Suppressor macrophage treated with lipopolysaccharide for 1 hour (primary cell): ENCODE data around the gene C14orf180.
A peak's percentile ranks its signal among the peaks of the same experiment; 100 is the strongest.

Experiments
- DNase-seq, 3 donors: peaks; one replicate each; pipeline ENCODE4 v3.0.0-alpha.2; 2020 to 2022

C14orf180 gene

DNA sequence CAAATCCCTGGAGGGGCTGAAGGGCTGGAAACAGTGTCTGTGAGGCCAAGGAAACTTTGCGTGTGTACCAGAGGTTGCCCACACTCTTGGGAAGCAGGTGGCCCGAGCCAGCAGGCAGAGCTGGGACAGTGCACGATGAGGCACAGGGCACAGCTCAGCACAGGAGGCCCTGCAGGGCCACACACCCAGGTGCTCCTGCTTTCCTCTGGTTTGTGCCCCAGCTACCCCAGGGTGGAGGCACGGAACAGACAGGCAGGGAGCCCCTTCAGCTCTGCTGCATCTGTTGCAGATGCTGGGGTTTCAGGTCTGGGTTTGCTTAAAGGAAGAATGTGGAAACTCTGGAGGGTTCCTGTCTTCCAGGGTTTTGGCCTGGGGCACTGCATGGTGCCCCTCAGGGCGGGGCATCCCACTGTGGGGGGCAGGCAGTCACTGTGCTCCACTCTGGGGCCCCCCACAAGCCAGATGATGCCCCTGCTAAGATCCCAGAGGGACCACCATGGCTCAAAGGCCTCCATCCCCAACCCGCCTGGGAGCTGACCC lies 16.4 kb downstream of the C14orf180 start:
- no peak for DNase-seq

DNA sequence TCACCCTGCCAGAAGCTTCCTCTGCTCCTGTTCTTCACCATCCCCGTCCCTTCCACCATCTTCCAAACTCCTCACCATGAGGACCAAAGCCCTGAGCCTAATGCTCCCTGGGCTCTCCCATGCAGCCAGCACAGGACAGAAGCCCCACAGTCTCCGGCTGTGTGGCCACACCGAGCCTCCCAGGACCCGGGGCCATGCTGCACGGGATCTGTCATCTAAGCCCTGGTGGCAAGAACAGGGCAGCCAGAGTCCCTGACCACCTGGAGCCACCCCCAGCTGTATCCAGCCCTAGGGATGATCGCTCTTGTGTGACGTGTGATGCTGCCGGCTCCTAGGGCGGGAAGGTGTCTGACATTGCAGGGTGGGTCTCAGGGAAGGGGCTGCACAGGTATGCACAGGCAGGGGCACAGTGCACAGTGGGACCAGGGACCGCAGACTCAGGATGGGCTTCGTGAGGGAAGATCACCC lies 16.9 kb downstream of the C14orf180 start:
- DNase-seq: no peak

- DNase-seq: no peak
Measured at GRCh38 chr14:104596927-104597351, 17.4 kb downstream of the C14orf180 start.

GRCh38 chr14:104597576-104597975 lies 18.0 kb downstream of the C14orf180 start:
- no peak for DNase-seq

DNA sequence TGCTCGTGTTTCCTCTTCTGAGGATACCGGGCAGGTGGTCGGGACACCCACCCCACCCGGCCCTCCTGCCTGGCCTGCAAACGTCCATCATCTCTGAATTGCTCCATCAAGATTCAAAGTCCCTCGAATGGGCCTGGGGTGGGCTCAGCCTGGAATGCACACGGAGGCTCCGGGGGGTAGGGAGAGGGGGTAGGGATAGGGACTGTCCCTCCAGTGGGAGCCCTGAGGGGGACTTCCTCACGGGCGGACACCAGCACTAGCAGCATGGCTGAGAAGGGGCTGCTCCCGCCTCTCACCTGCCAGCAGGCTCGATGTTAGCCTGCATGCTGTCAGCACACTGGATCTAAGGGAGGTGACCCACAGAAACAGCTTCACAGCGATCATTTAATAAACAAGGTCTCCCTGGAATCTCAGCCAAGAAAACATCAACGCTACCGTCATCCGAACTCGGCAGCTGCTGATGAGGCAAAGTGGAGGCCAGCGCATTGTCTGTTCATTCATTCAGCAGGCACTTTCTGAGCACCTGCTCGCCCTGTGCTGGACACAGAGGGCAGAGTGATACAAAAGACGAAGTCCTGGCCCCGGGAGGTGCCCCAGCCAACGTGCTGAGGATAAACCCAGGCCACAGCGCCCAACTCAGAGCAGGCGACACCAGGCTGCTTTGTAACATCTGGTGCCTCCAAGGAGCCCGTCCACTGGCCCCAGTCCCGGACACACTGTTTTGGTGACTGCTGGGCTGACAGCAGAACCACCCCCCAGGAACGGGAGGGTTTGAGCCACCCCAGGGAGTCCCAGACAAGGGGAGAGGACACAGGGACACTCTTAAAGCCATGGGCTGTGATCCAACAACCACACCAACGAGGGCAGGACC lies 18.7 kb downstream of the C14orf180 start:
- no peak for DNase-seq

DNA sequence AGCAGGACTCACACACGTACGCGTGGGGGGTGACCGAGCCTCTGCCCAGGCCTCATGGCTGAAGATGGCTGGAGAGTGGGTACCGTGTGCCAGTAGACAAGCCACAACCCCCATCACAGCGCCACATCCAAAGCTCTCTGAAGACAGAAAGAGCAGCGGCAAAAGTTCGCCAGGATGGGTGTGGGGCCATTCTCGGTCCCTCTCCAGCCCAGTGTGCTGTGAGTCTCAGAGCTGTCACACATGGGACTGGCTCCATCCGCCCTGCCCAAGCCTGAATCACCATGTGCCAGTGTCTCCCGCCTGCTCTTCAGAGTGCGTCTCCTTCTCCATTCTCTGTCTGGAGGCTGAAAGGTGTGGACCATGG lies 19.3 kb downstream of the C14orf180 start:
- DNase-seq: no peak

- no peak for DNase-seq
Measured at GRCh38 chr14:104599446-104599845, 19.9 kb downstream of the C14orf180 start.

DNA sequence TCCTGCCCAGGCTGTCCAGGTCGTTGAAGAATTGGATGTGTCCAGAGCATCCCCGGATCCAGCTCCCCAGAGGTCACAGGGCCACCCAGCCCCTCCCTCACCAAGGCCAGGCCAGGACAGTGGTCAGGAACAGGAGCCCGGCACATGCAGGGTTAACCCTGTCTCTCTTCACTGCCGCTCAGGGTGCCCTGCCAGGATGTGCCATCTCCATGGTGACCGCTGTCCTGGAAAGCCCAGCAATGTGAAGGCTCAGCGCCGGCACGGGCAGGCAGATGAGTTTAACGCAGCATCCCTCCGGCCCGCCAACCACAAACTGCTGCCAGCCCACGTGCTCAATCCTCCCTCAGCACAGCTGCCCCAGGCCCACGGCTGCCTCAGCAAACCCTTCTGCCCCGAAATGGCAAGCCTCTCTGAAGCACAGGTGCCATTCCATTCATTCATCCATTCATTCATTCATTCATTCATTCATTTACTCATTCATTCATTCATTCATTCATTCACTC lies 20.6 kb downstream of the C14orf180 start:
- DNase-seq: peak in 2 of 3 donors; percentile 0 to 7

- DNase-seq: no peak
Measured at GRCh38 chr14:104600805-104601204, 21.2 kb downstream of the C14orf180 start.

GRCh38 chr14:104601786-104602185 lies 22.2 kb downstream of the C14orf180 start:
- no peak for DNase-seq

- no peak for DNase-seq
Measured at GRCh38 chr14:104602315-104602932, 22.9 kb downstream of the C14orf180 start.

DNA sequence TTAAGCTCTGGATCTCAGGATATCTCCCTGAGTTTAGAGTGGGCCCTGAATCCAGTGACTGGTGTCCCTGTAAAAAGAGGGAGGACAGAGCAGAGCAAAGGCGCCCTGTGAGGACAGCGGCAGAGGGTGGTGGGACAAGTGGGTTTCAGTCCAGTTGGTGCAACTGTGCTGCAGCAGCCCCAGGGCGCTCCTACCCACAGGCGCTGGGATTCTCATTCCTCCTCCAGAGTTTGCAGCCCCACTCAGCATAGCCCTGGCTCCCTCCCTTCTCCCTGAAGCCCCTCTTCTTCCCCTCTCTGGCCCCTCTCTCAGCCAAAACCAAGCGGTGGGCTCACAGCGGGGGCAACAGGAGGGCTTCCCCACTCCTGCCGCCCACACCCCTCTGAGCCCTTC lies 23.4 kb downstream of the C14orf180 start:
- DNase-seq: no peak

GRCh38 chr14:104603711-104604401 lies 24.3 kb downstream of the C14orf180 start:
- DNase-seq: no peak

DNA sequence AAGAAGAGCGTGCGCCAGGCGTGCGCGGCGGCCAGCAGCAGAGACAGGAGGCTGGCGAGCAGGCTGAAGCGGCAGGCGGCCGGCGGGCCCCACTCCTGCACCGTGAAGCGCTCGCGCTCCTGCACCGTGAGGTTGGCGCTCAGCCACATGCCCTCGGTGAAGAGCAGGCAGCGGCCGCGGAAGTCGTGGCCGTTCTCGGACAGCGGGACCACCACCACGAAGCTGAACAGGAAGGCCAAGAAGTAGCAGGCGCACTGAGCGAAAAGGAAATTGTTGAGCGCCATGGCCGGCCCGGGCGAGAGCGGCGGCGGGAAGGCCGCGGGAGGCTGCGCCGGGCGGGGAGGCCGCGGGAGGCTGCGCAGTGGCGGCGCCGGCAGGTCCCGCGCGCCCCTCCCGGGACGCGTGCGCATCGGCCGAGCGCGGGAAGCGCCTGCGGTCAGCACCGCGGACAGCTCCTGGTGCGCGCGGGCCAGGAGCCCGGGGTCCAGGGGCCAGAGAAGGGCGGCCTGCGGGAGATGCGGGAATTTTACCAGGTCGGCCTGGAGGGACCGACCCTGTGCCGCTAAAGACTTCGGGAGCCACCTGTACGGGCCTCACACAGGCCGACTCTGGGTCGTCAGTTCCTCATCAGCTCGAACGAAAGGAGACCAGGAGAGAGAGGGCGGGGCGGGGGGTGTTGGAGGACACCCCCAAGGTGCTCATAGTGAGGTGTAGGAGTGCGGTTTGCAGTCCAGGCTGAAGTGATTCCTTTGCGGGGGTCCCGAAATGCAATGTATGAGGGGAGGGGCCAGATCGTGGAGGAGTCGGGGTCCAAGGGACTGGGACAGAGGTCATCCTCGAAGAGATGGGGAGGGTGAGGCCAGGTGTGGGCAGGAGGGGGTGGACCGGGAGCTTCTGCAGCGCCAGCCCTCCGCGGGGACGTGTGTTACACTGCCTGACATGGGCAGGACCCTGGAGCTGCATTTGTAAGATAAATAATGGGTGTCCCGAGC lies 25.2 kb downstream of the C14orf180 start, which contains the start of gene TMEM179:
TSS of gene TMEM179 (minus strand) at position 315 of the 992 bp plus-strand sequence. CDS start at position 284, 31 bp downstream.
- DNase-seq: peak in 2 of 3 donors; percentile 5 to 46

GRCh38 chr14:104609666-104610065 lies 30.1 kb downstream of the C14orf180 start:
- no peak for DNase-seq

DNA sequence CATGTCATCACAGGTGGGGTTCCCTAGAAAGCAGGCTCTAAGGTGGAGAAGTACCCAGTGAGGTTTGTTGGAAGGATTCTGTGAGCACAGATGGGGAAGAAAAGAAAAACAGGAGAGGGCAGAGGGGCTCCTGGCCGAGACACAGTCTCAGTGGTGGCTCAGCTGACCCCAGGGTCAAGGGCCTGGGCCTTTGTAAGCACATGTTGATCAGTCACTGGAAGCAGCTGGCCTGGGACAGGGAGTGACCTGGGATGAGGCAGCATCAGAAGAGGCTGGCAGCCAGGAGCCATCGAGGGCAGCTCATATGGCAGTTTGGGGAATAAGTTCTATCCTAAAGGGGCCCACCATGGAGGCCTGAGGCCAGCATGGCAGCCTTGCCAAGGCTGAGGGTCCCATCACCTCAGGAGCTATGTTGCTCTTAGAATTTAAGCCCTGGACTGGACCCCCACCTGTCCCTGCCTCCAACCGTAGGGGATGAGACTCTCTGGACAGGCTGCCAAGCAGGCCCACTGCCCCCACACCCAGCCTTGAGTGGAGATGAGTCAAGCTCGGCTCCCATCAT lies 31.3 kb downstream of the C14orf180 start:
- no peak for DNase-seq

DNA sequence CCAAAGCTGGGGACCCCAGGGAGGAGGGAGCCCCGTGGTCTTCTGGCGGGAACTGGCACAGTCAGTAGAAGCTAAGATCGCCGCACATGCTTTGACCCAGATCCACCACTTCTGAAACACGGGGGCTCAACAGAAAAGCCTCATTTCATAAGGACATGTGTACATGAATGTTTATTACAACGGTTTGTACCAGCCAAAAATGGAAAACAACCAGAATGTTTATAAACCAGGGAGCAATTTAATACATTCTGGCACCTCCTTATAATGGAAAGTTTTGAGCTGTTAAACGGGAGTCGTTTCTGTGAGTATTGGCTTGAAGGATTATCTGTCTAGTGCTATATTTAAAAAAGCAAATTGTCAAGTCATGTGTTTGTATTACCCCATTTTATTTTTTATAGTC lies 32.3 kb downstream of the C14orf180 start:
- no peak for DNase-seq

DNA sequence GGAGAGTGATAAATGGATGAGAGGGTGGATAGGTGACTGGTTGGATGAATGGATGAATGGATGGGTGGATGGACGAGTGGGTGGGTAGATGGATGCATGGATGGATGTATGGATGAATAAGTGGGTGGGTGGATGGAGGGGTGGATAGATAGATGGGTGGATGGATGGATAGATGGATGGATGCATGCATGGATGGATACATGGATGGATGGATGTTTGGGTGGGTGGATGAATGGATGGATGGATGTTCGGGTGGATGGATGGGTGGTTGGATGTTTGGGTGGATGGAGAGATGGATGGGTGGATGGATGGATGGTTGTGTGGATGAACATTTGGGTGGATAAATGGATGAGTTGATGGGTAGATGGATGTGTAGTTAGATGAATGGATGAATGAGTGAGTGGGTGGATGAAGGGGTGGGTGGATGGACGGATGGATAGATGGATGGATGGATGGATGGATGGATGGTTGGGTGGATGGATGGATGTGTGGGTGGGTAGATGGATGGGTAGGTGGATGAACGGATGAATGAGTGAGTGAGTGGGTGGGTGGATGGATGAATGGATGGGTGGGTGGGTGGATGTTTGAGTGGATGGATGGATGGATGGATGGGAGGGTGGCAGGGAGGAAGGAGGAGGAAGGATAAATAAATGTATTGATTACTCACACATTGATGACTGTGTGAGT lies 34.7 kb downstream of the C14orf180 start:
- no peak for DNase-seq

DNA sequence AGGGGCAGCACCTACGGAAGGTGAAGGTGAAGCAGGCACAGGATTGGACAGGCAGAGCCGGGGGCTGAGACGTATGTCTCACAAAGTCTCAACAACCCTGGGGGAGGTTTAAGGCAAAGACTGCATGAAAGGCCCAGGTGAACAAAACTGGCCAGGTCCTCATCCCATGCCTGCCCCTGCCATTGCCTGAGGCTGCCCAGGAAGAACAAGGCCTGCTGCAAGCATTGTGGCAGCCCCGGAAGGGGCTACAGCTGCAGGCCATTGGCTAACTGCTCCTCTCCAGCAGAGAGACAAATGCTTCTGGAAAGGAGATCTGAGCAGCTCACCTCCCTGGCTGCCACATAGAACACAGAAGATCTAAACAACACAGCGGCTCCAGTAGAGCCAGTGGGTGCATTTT lies 45.4 kb downstream of the C14orf180 start:
- DNase-seq: no peak

DNA sequence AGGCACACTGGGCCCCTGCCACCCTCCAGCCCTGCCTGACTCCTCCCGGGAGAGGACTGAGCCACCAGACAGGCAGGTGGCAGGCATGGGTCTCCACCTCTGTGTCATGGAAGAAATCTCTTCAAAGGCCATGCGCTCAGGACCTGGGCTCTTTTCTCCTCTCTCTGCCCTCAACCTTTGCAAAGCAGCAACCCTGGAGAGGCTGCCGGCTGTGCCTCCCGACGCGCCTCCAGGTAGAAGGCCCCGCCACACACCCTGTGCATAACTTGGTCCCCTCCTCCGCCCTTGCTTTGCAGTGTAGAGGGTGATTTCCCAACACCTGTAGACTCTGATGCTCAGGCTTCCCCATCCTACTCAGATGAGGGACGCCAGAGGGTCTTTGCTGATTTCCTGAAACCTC lies 53.2 kb downstream of the C14orf180 start:
- no peak for DNase-seq
